ENCODE results near the gene DSTN.

DSTN gene

DNA sequence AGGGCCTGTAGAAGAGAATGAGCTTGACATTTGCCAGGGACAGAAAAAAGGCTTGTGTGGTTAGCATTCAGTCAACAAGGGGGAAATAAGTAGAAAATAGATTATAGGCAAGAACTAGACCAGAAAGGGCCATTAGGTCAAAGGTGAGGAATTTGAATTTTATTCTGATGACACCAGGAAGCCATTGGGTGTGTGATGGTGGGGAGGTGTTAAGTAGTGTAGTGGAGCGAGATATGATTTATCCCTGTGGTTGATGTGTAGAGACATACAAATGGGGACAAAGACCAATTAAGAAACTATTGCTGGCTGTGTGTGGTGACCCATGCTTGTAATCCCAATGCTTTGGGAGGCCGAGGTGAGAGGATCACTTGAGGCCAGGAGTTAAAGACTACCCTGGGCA, 11.0 kb downstream of the DSTN start:
- no peak for DNase-seq (ENCODE audit: low spot score)

DNA sequence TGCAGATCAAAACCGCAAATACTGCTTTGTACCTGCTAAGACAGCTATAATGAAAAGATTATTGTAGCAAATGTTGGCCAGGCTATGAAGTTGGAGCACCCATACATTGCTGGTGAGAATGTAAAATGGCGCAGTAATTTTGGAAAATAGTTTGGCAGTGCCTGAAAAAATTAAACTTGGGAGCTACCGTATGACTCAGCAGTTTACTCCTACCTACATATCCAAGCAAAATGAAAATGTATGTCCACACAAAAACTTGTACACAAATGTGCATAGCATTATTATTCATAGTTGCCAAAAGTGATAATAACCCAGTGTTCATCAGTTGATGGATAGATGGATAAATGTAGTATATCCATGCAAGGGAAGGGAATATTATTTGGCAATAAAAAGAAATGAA, 13.3 kb downstream of the DSTN start:
- DNase-seq (ENCODE audit: low spot score), result no peak

DNA sequence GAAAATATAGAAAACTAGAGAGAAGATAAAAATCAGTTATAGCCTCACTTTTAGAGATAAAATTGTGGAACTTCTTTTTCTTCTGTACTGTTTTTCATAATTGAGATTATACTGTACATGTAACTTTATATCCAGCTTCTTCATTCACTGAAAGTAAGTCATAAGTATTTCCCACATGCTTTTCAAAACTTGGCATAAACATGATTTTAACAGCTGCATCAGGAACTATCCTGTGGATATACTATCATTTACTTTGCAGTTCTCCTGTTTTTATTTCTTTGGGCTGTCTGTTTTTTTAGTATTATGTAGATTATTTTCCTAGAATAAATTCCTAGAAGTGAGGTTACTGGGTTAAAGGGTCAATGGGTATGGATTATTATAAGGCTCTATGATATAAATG, 14.8 kb downstream of the DSTN start:
- no peak for DNase-seq (ENCODE audit: low spot score)

DNA sequence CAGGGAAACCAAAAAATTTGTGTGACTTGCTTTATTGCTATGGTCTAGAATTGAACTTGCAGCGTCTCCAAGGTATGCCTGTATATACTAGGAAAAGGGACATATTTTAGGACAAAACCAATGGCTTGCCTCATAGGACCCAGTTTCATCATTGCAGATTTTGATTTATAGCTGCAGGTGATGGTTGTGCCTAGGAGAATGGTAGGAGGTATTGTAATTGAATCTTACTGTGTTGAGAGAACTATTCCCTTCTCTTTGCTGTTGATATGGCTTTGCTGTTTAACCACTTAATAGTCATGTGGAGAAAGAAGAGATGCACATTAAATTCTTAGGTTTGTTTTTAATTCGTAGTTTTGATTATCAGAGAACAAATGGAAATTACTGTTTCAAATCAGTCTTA, 16.4 kb downstream of the DSTN start:
- no peak for DNase-seq (ENCODE audit: low spot score)

DNA sequence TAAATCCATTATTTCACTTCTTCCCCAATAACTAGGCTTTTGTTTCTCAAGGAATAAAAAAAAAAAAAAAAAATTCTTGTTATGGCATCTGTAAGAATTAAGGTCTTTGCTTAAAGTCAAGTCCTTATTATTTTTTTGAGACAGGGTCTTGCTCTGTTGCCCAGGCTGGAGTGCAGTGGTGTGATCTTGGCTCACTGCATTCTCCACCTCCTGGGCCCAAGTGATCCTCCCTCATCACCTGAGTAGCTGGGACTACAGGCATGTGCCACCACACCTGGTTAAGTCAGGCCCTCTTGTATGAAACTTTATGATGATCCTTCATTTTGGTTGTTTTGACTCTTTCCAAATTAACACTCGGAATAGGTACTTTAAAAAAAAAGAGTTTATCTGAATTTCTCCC, 17.3 kb downstream of the DSTN start:
- DNase-seq (ENCODE audit: low spot score), result no peak

DNA sequence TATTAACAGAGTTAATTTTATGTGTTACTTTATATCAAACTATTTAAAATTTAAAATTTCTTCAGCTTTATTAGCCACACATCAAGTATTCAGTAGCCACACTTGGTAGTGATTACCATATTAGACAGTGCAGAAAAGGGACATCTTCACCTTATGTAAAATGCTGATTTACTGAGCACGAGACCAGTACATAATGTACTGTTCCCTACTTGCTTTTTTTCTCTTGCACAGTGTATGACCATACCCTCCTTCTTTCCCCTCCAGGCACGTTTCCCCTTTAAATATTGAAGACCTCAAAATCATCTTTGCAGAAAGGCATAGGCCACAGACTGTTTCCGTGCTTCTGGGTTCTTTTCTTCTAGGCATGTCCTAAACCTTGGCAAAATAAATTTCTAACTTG, 17.9 kb downstream of the DSTN start:
- DNase-seq (ENCODE audit: low spot score), result no peak

DNA sequence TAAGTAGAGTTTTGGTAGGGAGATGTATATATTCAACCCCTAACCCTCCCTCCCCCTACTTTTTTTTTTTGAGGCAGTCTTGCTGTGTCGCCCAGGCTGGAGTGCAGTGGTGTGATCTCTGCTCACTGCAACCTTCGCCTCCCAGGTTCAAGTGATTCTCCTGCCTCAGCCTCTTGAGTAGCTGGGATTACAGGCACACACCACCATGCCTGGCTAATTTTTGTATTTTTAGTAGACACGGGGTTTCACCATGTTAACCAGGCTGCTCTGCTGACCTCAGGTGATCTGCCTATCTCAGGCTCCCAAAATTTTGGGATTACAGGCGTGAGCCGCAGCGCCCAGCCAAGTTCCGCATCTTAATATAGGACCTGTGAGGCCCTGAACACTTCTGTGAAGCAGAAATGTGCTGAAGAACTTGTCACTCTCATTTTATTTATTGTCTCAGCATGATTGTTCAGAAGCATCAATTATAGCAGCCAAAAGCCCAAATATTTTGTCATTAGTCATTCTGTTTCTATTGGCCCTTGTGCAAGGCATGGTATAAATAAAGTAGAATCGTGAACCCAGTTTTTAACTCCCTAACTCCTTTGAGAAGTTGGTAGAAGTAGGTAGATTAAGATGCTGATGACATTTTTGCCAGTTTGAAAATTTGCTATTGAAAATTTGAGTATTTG, 19.4 kb downstream of the DSTN start:
- DNase-seq (ENCODE audit: low spot score), result no peak

DNA sequence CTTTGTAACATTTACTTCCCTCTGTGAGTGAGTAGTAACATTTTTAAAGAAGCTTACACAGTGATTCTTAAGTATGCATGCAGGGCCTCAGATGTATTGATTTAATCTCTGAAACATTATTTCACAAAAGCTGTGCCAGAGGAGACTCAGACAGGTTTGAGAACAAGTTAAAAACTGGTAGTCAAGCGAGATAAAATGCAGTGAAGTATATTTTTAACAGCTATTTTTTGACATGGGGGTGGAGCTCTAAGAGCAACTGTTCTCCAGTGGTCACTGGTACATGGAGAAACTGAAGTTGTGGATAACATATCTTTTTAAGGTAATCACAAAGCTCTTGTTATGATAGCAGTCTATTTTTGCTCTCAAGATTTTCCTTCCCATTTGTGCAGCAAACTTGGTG, 20.4 kb downstream of the DSTN start:
- DNase-seq (ENCODE audit: low spot score), result no peak

DNA sequence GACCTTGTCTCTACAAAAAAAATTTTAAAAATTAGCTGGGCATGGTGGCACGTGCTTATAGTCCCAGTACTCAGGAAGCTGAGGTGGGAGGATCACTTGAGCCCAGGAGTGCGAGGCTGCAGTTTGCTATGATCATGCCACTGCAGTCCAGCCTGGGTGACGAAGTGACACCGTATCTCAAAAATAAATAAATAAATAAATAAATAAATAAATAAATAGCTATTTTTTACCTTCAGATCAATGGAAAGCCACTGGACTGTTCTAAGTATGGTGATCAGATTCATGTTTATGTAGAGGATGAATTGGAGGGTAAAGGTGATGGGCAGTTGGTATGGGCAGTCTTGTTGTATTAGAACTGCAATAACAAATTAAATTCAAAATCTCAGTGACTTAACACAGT, 24.0 kb downstream of the DSTN start:
- no peak for DNase-seq (ENCODE audit: low spot score)

DNA sequence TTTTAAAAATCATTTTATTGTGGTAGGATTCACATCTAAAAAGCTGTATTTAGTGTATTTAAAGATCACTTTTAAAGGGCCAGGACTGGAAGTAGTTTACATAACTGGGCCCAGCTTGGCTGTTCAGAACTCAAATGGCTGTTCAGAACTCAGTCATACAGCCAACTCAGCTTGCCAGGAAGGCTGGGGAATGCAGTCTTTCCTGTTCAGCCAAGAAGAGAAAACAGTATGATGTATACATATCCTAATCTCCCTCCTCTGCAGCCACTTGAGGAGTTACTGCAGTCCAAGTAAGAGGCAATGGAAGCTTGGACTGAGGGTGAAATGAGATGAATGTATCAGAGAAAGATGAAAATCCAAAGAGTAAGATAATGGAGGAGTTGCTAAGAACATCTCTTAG, 24.6 kb downstream of the DSTN start:
- DNase-seq (ENCODE audit: low spot score), result no peak

DNA sequence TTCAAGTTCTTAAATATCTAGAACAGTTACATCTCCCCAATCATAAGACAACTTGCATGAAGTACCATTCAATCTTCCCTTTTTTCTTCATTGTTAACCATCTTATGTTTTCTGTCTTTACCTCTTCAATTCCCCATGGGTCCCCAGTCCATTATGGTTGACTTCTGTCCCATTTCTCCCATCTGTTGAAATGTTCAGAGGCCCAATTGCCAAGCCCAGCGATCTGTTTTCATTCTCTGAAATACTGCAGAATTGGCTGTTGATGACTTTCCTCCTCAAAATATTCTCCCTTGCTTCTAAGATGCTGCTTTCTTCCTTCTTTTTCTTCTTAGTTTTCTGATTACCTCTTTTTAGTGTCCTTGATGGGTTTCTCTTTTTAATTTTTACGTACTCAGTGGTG, 26.0 kb downstream of the DSTN start:
- DNase-seq (ENCODE audit: low spot score), result no peak

DNA sequence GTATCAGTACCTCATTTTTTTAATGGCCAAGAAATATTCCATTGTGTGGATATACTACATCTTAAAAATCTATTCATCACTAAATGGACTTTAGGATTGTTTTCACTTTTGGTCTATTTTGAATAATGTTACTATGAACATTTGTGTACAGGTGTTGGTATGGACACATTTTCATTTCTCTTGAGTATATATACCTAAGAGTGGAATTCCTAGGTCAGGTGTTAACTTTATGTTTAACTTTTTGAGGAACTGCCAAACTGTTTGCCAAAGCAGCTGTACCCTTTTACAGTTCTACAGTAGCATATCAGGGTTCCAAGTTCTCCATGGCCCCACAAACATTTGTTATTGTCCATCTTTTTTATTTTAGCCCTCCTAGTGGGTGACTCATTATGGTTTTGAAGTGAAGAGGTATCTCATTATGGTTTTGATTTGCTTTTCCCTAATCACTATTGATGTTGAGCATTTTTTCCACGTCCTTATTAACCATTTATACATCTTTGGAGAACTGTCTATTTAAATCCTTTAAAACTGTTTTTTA, 28.2 kb downstream of the DSTN start:
- DNase-seq (ENCODE audit: low spot score), result no peak

DNA sequence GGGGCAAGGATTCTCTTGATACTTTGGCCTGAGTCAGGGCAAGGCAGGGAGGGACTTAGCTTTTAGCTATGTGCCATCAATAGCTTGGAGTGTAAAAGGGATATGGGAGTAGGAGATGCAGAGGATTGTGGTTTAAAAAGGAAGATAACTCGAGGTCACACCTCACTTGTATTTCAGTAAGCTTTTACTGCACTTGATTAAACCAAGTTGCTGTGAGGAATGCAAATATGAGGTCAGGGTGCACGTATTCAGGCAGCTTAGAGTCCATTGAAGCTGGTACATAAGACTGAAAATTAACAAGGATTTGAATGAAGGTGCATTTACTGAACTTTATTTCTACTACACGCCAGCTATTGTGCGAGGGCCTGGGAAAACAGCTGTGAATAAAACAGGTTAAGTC, 32.1 kb downstream of the DSTN start:
- DNase-seq (ENCODE audit: low spot score), result no peak

DNA sequence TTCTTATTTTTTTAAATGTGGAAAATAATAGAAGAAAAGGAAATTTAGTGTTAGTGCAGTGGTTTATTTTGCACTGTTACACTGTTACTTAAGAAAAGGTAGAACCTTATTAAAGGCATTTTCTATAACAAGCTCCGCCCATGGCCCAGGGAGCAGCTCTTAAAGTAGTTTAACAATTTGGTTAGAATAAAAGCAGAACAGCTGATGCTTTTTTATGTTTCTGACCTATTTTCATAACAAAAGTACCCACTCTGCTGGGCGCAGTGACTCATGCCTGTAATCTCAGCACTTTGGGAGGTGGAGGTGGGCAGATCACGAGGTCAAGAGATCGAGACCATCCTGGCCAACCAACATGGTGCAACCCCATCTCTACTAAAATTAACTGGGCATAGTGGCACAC, 32.6 kb downstream of the DSTN start:
- DNase-seq (ENCODE audit: low spot score), result no peak

DNA sequence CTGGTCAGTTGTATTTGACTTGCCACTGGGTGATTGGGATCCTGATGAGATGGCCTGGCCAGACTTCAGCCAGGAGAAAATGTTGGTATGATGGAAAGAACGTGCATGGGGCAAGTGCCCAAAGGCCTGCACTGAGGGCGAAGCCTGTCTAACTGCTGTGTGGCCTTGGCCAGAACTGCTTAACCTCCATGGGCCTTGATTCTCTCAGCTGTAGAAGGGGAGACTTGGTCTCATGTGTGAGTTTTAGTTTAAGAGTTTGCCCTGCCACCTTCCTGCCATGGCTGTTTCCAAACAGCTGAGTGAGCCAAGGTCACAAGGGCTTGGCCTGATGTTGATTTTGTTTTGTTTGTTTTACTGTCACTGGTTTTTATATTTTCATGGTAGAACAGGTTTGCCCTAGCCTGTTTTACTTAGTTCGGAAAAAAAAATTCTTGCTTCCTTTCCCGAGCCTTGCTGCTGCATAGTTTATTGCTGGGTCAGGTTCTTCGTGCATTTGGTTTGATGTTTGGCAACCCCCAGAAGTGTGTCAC, 35.3 kb downstream of the DSTN start:
- no peak for DNase-seq (ENCODE audit: low spot score)

DNA sequence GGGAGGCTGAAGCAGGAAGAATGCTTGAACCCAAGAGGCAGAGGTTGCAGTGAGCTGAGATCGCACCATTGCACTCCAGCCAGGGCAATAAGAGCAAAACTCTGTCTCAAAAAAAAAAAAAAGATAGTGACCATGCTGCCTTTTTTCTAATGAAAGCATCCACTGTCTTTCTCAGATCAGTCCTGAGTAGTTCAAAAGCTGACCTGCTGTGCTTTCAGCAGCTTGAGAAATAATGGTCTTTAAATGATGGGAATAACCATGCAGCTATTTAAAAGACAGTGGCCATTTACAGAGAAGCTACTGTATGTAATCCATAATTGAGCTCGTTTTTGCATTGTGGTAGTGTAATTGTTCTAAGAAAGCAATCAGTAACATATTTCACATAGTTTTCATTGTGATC, 36.1 kb downstream of the DSTN start:
- no peak for DNase-seq (ENCODE audit: low spot score)

DNA sequence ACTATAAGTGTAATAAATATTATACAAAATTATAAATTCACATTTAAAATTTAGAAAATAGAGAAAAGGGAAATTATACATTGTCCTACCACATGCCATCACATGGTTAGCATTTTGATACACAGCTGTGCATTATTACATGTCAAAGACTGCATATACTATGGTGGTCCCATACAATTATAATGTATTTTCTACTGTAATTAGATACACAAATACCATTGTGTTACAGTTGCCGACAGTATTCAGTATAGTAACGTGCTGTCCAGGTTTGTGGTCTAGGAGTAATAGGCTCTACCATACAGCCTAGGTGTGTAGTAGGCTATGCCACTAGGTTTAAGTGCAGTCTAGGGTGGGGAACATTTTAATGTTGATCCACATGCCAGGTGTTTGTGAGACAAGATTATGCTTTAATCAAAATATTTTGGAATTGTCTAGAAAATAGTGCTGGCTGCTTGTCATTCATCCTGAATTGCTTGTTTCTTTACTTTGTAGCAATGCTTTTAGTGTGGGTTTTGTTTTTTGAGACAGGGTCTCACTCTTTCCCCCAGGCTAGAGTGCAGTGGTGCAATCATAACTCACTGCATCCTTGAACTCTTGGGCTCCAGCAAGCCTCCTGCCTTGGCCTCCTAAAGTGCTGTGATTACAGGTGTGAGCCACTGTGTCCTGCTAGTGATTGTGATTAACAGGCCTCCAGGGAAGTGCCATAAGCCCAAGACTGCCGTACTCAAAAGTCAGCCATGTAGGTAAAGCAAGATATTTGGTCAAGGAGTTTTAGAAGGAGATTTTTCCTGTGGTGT, 39.0 kb downstream of the DSTN start:
- no peak for DNase-seq (ENCODE audit: low spot score)

DNA sequence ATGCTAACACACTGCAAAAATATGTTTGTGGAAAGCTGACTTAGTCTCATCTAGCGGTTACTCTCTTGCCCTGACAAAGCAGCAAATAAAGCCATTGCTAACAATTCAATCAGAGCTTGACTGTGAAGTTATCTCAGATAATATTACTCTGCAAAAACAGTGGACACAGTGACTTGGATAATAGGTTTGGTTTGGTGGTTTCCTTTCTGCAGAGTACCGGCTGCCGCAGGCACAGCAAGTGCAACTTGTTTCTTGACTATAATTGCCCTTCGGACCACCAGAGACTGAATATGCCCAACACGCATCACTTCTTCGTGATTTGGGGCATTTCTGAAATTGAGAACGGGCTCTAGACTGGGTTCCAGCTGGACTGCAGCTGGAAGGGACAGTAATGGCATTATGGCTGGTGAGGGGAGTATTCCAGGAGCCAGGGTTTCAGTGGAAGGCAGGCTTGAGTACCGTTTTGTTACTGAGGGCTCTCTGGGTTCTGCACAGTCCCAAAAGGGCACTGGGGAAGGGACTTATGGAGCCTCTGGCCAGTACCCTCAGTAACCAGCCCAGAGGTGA, 40.0 kb downstream of the DSTN start:
- DNase-seq (ENCODE audit: low spot score), result no peak

DNA sequence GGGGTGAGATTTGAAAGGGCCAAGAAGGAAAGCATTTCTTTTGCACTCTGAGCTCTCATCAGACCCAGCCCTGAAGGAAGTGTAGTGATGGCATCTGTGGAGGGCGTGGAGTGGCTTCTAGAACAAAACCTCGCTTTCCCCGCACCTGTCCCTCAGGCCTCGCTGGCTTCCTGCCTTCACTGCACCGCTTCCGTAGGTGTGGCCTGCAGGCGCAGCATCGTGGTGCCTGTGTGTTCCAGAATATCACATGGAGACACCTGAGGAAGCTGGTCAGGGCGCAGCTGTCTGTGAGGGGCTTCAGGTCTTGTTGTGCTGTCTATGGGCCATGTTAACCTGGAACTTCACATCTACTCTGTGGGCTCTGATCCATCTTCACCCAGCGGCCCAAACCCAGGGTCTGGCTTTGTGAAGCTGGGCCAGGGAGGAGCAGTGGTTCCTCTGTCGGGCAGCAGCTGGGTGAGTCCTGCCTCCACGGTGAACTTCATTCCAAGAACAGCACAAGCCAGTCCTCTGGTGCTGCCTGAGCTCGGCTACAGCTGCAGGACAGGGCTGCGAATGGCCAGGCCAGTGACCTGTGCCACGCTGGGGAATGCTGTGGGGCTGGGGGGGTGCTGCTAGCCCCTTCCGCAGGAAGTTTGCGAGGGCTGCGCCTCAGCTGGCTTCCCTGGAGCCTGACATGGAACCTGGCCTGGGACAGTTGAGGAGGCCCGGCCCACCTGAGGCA, 40.9 kb downstream of the DSTN start:
- no peak for DNase-seq (ENCODE audit: low spot score)

DNA sequence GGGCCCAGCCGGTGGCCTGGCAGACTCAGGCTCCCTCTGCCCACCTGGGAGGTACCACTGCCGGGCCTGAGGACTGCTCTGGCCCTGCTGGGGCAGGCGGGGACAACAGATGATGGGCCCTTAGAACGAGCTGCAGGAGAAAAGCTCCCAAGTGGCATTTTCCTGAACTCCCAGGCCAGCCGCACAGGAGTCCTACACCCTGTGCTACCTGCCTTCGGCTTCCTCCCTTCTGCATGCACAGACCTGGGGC, 41.3 kb downstream of the DSTN start:
- no peak for DNase-seq (ENCODE audit: low spot score)

DNA sequence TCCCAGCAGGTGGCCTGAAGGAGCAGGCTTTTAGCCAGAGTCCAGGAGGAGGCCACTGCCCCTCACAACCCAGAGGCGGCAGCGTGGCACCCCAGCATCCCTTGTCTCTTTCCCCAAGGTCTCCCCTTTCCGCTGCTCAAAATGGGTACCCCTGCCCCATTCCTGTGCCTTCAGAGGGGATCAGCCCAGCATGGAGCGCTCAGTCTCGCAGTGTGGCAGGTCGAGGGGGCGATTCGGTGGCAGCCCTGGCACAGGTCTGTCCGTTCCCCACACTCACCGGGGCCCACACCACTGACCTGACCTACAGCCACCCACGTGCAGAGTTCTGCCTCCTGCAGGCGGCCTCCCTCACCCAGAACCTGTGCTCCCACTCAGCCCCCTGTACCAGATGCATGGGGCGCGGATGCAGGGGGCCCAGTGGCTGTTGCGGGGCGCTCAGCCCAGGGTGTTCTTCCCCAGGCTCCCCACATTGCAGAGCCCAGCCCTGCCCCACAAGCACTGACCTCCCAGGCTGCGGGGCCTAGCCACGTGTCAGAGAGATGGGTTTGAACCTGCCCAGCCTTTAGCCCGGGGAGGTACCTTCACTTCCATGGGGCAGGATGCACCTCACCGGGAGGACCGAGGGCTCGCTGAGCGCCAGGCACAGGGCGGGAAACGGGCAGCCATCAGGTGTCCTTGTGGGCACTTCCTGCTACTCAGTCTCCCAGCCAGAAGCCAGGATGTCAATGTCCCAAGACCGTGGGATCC, 41.8 kb downstream of the DSTN start:
- DNase-seq (ENCODE audit: low spot score), result no peak
